ENCODE measurements around the gene UNK. TPM values are rescaled to one million over a fixed set of nuclear protein-coding genes. Genes with fewer than 3 reads are reported as not detected.

Gene UNK
- total and polyA plus RNA-seq, 2 of the 13 experiments (the other 11 are each of a cell fraction or from before 2014, with no cell fraction given), result 31.6 to 33.0 TPM

- TF ChIP-seq NFAT5 (CRISPR knock-in tag; IDR thresholded peaks at IDR 0.05) (peak; percentile 49; the same call in 1 of the 2 replicates), SP1 (IDR thresholded peaks at IDR 0.05) (no peak), SP1 (CRISPR knock-in tag; IDR thresholded peaks at IDR 0.05) (no peak; the same call in none of the 2 replicates), SP140L (CRISPR knock-in tag; IDR thresholded peaks at IDR 0.05; ENCODE audit: borderline replicate concordance) (no peak), HNRNPK (IDR thresholded peaks at IDR 0.05; ENCODE audit: low read depth, low read length, poor library complexity, severe bottlenecking) (no peak), PAF1 (CRISPR knock-in tag; IDR thresholded peaks at IDR 0.05) (peak; percentile 97), ZNF589 (CRISPR knock-in tag; conservative IDR thresholded peaks at IDR 0.05) (no peak), CREBL2 (CRISPR knock-in tag; IDR thresholded peaks at IDR 0.05; ENCODE audit: borderline replicate concordance) (0 out of 2 replicates have a peak, but pooled peaks have one; percentile 50), EP300 (IDR thresholded peaks at IDR 0.05; ENCODE audit: low read depth in 2 of 2, low read length in 2 of 2) (peak; percentile 81 to 87; a peak in 3 of 4 replicates), EP300 (CRISPR knock-in tag; IDR thresholded peaks at IDR 0.05; ENCODE audit: borderline replicate concordance) (peak; percentile 82), TRIM24 (CRISPR knock-in tag; IDR thresholded peaks at IDR 0.05) (no peak), KMT2B (CRISPR knock-in tag; IDR thresholded peaks at IDR 0.05) (no peak), ZFP36L1 (CRISPR knock-in tag; IDR thresholded peaks at IDR 0.05) (peak; percentile 90), ZKSCAN8 (CRISPR knock-in tag; IDR thresholded peaks at IDR 0.05; ENCODE audit: borderline replicate concordance) (peak; percentile 85; the same call in 1 of the 2 replicates), ZMYM3 (CRISPR knock-in tag; IDR thresholded peaks at IDR 0.05) (peak; percentile 82; the same call in 1 of the 2 replicates), GFI1 (CRISPR knock-in tag; IDR thresholded peaks at IDR 0.05; ENCODE audit: borderline replicate concordance) (peak; percentile 83; the same call in 1 of the 2 replicates), ZNF772 (CRISPR knock-in tag; IDR thresholded peaks at IDR 0.05) (peak; percentile 99), RBFOX2 (IDR thresholded peaks at IDR 0.05; ENCODE audit: low read depth, low read length) (peak; percentile 85), NFKB2 (CRISPR knock-in tag; IDR thresholded peaks at IDR 0.05; ENCODE audit: borderline replicate concordance) (peak; percentile 87; the same call in 1 of the 2 replicates), ZBTB7A (CRISPR knock-in tag; IDR thresholded peaks at IDR 0.05) (peak; percentile 84; the same call in 1 of the 2 replicates), POGZ (CRISPR knock-in tag; IDR thresholded peaks at IDR 0.05) (peak; percentile 50), NR2F1 (CRISPR knock-in tag; IDR thresholded peaks at IDR 0.05) (peak; percentile 23 to 58; a peak in 2 of 4 replicates)
- TF ChIP-seq, protein P1, sequence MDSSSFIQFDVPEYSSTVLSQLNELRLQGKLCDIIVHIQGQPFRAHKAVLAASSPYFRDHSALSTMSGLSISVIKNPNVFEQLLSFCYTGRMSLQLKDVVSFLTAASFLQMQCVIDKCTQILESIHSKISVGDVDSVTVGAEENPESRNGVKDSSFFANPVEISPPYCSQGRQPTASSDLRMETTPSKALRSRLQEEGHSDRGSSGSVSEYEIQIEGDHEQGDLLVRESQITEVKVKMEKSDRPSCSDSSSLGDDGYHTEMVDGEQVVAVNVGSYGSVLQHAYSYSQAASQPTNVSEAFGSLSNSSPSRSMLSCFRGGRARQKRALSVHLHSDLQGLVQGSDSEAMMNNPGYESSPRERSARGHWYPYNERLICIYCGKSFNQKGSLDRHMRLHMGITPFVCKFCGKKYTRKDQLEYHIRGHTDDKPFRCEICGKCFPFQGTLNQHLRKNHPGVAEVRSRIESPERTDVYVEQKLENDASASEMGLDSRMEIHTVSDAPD (CRISPR knock-in tag; IDR thresholded peaks at IDR 0.05), result peak; percentile 92
Observed at GRCh38 chr17:75872434-75873351, 88.1 kb downstream of the UNK start (continued).

All from HepG2 (cell line).